Astrocyte (in vitro differentiated cells and primary cell): ENCODE measurements around the gene SF3B2. TPM values are rescaled to one million over a fixed set of nuclear protein-coding genes. Genes with fewer than 3 reads are reported as not detected.

Source experiments
- DNase-seq: peaks from one replicate; pipeline ENCODE4 v3.0.0-alpha.2; 2010; ENCODE audit warnings: low read depth
- FAIRE-seq: peaks from 2 replicates; lab custom pipeline; 2011; peaks lifted over from hg19 to GRCh38; lab: Jason Lieb, UNC
- H2AFZ ChIP-seq: 2 replicates; pipeline ENCODE4 v1.6.0; 2012; ENCODE audit warnings: low read depth, low read length, inconsistent platforms
- H3K27ac ChIP-seq: 2 replicates; pipeline ENCODE4 v1.5.1; 2011; ENCODE audit warnings: low read depth, low read length, inconsistent platforms
- H3K27me3 ChIP-seq: 2 replicates; pipeline ENCODE4 v1.6.0; 2011; ENCODE audit warnings: low read length, inconsistent platforms; ENCODE audit not compliant: insufficient read depth
- H3K36me3 ChIP-seq: 2 replicates; pipeline ENCODE4 v1.5.1; 2011; ENCODE audit warnings: low read length, inconsistent platforms; ENCODE audit not compliant: insufficient read depth
- H3K4me1 ChIP-seq: 2 replicates; pipeline ENCODE4 v1.5.1; 2011; ENCODE audit warnings: low read length, inconsistent platforms; ENCODE audit not compliant: insufficient read depth
- H3K4me2 ChIP-seq: 2 replicates; pipeline ENCODE4 v1.6.0; 2012; ENCODE audit warnings: low read length, inconsistent platforms
- H3K4me3 ChIP-seq: 2 replicates; pipeline ENCODE4 v1.5.1; 2011; ENCODE audit warnings: low read depth, mild to moderate bottlenecking, low read length, inconsistent platforms; ENCODE audit not compliant: insufficient read depth
- H3K79me2 ChIP-seq: 2 replicates; pipeline ENCODE4 v1.6.0; 2012; ENCODE audit warnings: mild to moderate bottlenecking, low read length, inconsistent platforms; ENCODE audit not compliant: insufficient read depth
- H3K9ac ChIP-seq: 2 replicates; pipeline ENCODE4 v1.6.0; 2012; ENCODE audit warnings: mild to moderate bottlenecking, low read length, inconsistent platforms
- H3K9me3 ChIP-seq: 2 replicates; pipeline ENCODE4 v1.5.1; 2012; ENCODE audit warnings: low read depth, mild to moderate bottlenecking, low read length, inconsistent platforms; ENCODE audit not compliant: insufficient read depth
- H4K20me1 ChIP-seq: 2 replicates; pipeline ENCODE4 v1.6.0; 2012; ENCODE audit warnings: low read length, inconsistent platforms; ENCODE audit not compliant: insufficient read depth
- H3K27ac Mint-ChIP-seq: one replicate; pipeline ENCODE4 v1.8.0; 2021; ENCODE audit warnings: mild to moderate bottlenecking, mixed read lengths; ENCODE audit not compliant: unreplicated experiment
- H3K27me3 Mint-ChIP-seq: one replicate; pipeline ENCODE4 v1.8.0; 2021; ENCODE audit warnings: low read depth, mixed read lengths; ENCODE audit not compliant: unreplicated experiment
- H3K36me3 Mint-ChIP-seq: one replicate; pipeline ENCODE4 v1.8.0; 2021; ENCODE audit warnings: low read depth, mixed read lengths; ENCODE audit not compliant: unreplicated experiment
- H3K4me1 Mint-ChIP-seq: one replicate; pipeline ENCODE4 v1.8.0; 2021; ENCODE audit warnings: low read depth, mixed read lengths; ENCODE audit not compliant: unreplicated experiment
- H3K4me3 Mint-ChIP-seq: one replicate; pipeline ENCODE4 v1.8.0; 2021; ENCODE audit warnings: mild to moderate bottlenecking, moderate library complexity, mixed read lengths; ENCODE audit not compliant: unreplicated experiment
- H3K9me3 Mint-ChIP-seq: one replicate; pipeline ENCODE4 v1.8.0; 2021; ENCODE audit warnings: mild to moderate bottlenecking, mixed read lengths; ENCODE audit not compliant: unreplicated experiment
- CTCF ChIP-seq: IDR thresholded peaks from 2 replicates; pipeline ENCODE4 v1.5.1; 2011; ENCODE audit warnings: low read depth, mild to moderate bottlenecking, inconsistent platforms, low read length, moderate library complexity; ENCODE audit not compliant: insufficient read depth
- EZH2 ChIP-seq: IDR thresholded peaks from 2 replicates; pipeline ENCODE4 v1.6.1; 2012; ENCODE audit warnings: mild to moderate bottlenecking, low read length, inconsistent platforms; ENCODE audit not compliant: insufficient read depth
- total RNA-seq: library from RNA; stranded (reverse); gene quantifications from 2 replicates; pipeline ENCODE4 v1.2.1, GENCODE V29; 2021

The SF3B2 gene
- total RNA-seq, 1 donor from 2014 or later, result 170 TPM

- H3K79me2 ChIP-seq, result no peaks in the 10 kb centered on the region
- peaks cover 2% of the 10 kb centered on the region for H3K9me3 Mint-ChIP-seq
- no peaks in the 10 kb centered on the region for H3K36me3 ChIP-seq
- H3K27ac ChIP-seq, result no peak within 1 kb of the TSS
- peaks cover 3% of the 10 kb centered on the region for H3K27me3 ChIP-seq
- H3K36me3 Mint-ChIP-seq, result no peaks in the 10 kb centered on the region
- H4K20me1 ChIP-seq, result no peaks in the 10 kb centered on the region
- no peak for DNase-seq
- no peak within 1 kb of the TSS for H3K27ac Mint-ChIP-seq
- H3K4me3 Mint-ChIP-seq, result no peak within 1 kb of the TSS
- H3K9ac ChIP-seq, result no peak within 1 kb of the TSS
- no peak for FAIRE-seq
- H3K4me1 Mint-ChIP-seq, result peaks cover 10% of the 10 kb centered on the region
- H3K4me3 ChIP-seq, result no peak within 1 kb of the TSS
- H3K4me2 ChIP-seq, result peak within 1 kb of the TSS; percentile 19
- TF ChIP-seq CTCF, result no peak
- TF ChIP-seq EZH2, result no peak
- peaks cover 3% of the 10 kb centered on the region for H3K27me3 Mint-ChIP-seq
- H3K9me3 ChIP-seq, result no peaks in the 10 kb centered on the region
- H2AFZ ChIP-seq, result no peak within 1 kb of the TSS
- peaks cover 21% of the 10 kb centered on the region for H3K4me1 ChIP-seq
Observed at GRCh38 chr11:66011785-66012303, 40.3 kb upstream of the SF3B2 start, which contains the start of gene CST6. Gene CST6 (plus strand): TSS chr11:66012008. CDS start chr11:66012045, 37 bp downstream.

GRCh38 chr11:66012371-66012945 lies 39.7 kb upstream of the SF3B2 start:
- Histone ChIP-seq H3K79me2 (no peaks in the 10 kb centered on the region), H4K20me1 (no peaks in the 10 kb centered on the region), H2AFZ (no peak overlapping the region), H3K4me3 (no peak overlapping the region), H3K27ac (no peak overlapping the region), H3K4me1 (peaks cover 21% of the 10 kb centered on the region), H3K9me3 (no peaks in the 10 kb centered on the region), H3K9ac (no peak overlapping the region), H3K4me2 (no peak overlapping the region), H3K27me3 (peaks cover 3% of the 10 kb centered on the region), H3K36me3 (no peaks in the 10 kb centered on the region)
- Mint-ChIP-seq H3K9me3 (peaks cover 2% of the 10 kb centered on the region), H3K27ac (no peak overlapping the region), H3K27me3 (peaks cover 3% of the 10 kb centered on the region), H3K4me3 (no peak overlapping the region), H3K4me1 (peaks cover 8% of the 10 kb centered on the region), H3K36me3 (no peaks in the 10 kb centered on the region)
- DNase-seq, result no peak
- no peak for FAIRE-seq
- TF ChIP-seq CTCF (no peak), EZH2 (no peak)
